ENCODE measurements around the gene AACS.

DNA sequence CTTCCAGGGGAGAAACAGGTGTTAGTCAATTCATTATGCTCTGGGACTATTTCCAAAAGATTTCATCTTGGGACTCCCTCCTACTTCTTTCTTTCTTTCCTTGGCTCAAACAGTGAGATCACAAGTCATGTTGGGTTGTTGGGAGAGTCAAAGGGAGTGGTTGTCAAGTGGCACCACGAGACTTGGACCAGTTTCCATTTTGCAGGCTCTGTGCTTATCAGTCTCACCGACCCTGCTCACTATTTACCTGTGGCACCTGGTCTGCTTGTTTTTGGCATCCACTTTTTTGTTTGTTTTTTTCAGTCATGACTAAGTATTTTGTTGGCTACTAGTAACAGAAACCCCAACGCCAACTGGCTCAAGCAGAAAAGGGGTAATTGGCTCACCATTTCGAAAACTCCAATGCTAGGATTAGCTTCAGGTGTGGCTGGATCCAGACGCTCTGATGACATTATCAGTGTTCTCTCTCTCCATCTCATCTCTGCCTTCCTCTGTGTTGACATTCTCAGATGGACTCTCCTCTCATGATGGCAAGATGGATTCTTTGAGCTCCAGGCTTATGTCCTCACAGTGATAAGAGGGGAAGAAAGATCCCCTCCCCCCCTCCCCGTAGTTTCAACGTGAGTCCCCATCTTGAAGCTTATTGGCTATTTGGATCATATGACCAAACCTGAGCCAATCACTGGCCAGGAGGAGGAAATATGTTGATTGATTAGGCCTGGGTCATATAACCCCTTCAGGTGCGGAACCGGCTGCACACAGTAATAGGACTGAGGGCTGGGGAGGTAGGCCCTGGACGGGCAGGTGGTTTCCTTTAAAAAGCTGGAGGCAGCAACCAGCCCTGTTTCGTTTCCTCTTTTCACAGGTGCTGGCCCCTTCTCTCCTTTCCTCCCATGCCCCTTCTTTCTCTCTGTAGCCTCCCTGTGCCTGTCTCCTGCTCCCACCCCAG is 84.2 kb downstream of the AACS start:
- TF ChIP-seq EZH2 (IDR thresholded peaks at IDR 0.05; ENCODE audit: borderline replicate concordance) (no peak), EZH2phosphoT487 (IDR thresholded peaks at IDR 0.05; ENCODE audit: low read depth, severe bottlenecking, unreplicated experiment) (no peak)
- TF ChIP-seq, protein P1, sequence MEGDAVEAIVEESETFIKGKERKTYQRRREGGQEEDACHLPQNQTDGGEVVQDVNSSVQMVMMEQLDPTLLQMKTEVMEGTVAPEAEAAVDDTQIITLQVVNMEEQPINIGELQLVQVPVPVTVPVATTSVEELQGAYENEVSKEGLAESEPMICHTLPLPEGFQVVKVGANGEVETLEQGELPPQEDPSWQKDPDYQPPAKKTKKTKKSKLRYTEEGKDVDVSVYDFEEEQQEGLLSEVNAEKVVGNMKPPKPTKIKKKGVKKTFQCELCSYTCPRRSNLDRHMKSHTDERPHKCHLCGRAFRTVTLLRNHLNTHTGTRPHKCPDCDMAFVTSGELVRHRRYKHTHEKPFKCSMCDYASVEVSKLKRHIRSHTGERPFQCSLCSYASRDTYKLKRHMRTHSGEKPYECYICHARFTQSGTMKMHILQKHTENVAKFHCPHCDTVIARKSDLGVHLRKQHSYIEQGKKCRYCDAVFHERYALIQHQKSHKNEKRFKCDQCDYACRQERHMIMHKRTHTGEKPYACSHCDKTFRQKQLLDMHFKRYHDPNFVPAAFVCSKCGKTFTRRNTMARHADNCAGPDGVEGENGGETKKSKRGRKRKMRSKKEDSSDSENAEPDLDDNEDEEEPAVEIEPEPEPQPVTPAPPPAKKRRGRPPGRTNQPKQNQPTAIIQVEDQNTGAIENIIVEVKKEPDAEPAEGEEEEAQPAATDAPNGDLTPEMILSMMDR (IDR thresholded peaks at IDR 0.05; ENCODE audit: poor library complexity): no peak

All from hepatocyte (in vitro differentiated cells).